Prostate gland (tissue), 2 donors: ENCODE results near the gene SMYD1. TPM values are rescaled to one million over a fixed set of nuclear protein-coding genes. Genes with fewer than 3 reads are reported as not detected.

Experiments
- DNase-seq: peaks from one replicate; pipeline ENCODE4 v3.0.0-alpha.2; 2019; ENCODE audit warnings: low spot score
- H3K27ac ChIP-seq, 2 donors: fragments of 200-600 bp; sonication (generic); 2 replicates each; pipeline ENCODE4 v1.5.1; 2017 to 2019
- H3K27me3 ChIP-seq: fragments of 200-600 bp; sonication (generic); replicated peaks from 2 replicates; pipeline ENCODE4 v1.5.1; 2019; ENCODE audit not compliant: insufficient read depth
- H3K36me3 ChIP-seq, 2 donors: fragments of 200-600 bp; sonication (generic); 1 replicate in 1 of 2; 2 replicates in 1 of 2; pipeline versions ENCODE4 v1.5.1 to v1.8.1; 2017 to 2019
- H3K4me1 ChIP-seq: fragments of 200-600 bp; sonication (generic); replicated peaks from 2 replicates; pipeline ENCODE4 v1.5.1; 2019
- H3K4me3 ChIP-seq, 2 donors: fragments of 200-600 bp; sonication (generic); 2 replicates each; pipeline ENCODE4 v1.5.1; 2017 to 2019
- H3K9me3 ChIP-seq: fragments of 200-600 bp; sonication (generic); 2 replicates; pipeline ENCODE4 v1.5.1; 2017
- CTCF ChIP-seq, 4 experiments: fragments of 200-600 bp in 2 of 4; fragments of 450-650 bp in 2 of 4; sonication (generic) in 2 of 4; IDR thresholded peaks; 1 replicate in 3 of 4; 2 replicates in 1 of 4; pipeline ENCODE4 v1.5.1; 2016 to 2019; ENCODE audit warnings: antibody characterized with exemption in 4 of 4, mild to moderate bottlenecking in 2 of 4, moderate library complexity in 2 of 4
- POLR2A ChIP-seq: fragments of 450-650 bp; IDR thresholded peaks from one replicate; pipeline ENCODE4 v1.6.1; 2016; ENCODE audit warnings: antibody characterized with exemption, mild to moderate bottlenecking
- POLR2AphosphoS5 ChIP-seq: sonication (generic); formaldehyde crosslinking; IDR thresholded peaks from one replicate; pipeline ENCODE4 v1.6.1; 2017; ENCODE audit warnings: antibody characterized with exemption
- WGBS: methylation state at CpG from one replicate; pipeline ENCODE4 v1.1.5; 2018; 5-methylcytosine and 5-hydroxymethylcytosine counted together
- intact Hi-C: fragments of 100-400 bp; cut with DNase I; formaldehyde crosslinking; loops from one replicate; pipeline ENCODE4 v1.14.2; 2022
- total RNA-seq, 2 donors: library from RNA; depleted of rRNA; stranded (reverse); fragments of >200 nt; gene quantifications; one replicate each; pipeline ENCODE4 v1.1.0, GENCODE V29; 2016

SMYD1 gene
- total RNA-seq, 2 donors from 2014 or later, result 2.4 to 3.7 TPM

DNA sequence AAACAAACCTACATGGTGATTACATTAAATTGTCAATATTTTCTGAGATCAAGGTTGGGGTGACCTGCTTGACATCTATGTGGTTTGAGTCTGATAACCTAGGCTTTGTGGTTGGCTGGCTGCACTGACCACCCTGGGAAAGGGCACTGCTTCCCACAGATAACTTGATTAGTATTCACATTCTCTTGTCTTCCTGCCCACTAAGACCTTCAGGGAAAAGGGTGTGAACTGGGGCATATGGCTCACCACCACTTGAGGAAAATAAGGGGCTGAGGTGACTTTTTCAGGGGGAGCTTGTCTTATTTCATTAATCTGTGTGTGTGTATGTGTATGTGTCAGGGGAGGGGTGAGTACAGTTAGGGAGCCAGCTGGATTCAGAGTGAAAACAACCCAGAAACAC is 1.5 kb downstream of the SMYD1 start:
- no peak for DNase-seq
- Histone ChIP-seq H3K9me3 (no peaks in the 10 kb centered on the region), H3K4me3 (no peak overlapping the region), H3K4me1 (no peaks in the 10 kb centered on the region), H3K27me3 (no peaks in the 10 kb centered on the region), H3K27ac (no peak overlapping the region), H3K36me3 (no peaks in the 10 kb centered on the region)
- intact Hi-C loops, result no loop called here
- TF ChIP-seq POLR2AphosphoS5, result no peak
- no peak for TF ChIP-seq POLR2A
- no peak for TF ChIP-seq CTCF (IDR thresholded peaks at IDR 0.05)

- H3K4me3 ChIP-seq, result no peak overlapping the region
- intact Hi-C loops, result no loop called here
- no peaks in the 10 kb centered on the region for H3K4me1 ChIP-seq
- DNase-seq, result no peak
- no peak overlapping the region for H3K27ac ChIP-seq
- H3K36me3 ChIP-seq, result no peaks in the 10 kb centered on the region
- no peaks in the 10 kb centered on the region for H3K9me3 ChIP-seq
- no peaks in the 10 kb centered on the region for H3K27me3 ChIP-seq
- TF ChIP-seq CTCF (IDR thresholded peaks at IDR 0.05) (no peak), POLR2A (no peak), POLR2AphosphoS5 (no peak)
- WGBS, result 44% methylated on average over 1 of the region's 1 CpG
Observed at GRCh38 chr2:88070055-88070454, 2.4 kb downstream of the SMYD1 start.

DNA sequence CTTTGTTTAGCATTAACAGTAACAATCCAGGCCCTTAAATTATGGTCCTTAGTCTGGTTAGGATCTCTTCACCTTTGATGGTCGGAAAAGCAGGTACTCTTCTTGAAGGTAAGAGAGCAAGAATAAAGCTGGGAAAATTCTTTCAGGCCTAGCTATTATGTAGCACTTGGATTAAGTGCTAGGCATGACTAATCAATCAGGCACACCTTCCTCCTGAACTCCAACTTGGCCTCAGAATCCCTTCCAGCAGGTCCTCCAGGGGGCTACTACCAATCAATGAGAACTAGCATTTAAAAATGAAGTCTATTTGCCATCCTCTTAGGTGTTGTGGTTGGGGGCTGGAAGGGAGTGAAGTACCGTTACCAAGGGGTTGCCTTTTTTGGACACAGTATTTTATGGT is 3.7 kb downstream of the SMYD1 start:
- no peaks in the 10 kb centered on the region for H3K4me1 ChIP-seq
- intact Hi-C loops, result no loop called here
- DNase-seq, result no peak
- H3K36me3 ChIP-seq, result no peaks in the 10 kb centered on the region
- H3K27ac ChIP-seq, result no peak overlapping the region
- WGBS, result 97% methylated on average over 2 of the region's 2 CpGs
- H3K4me3 ChIP-seq, result no peak overlapping the region
- no peak for TF ChIP-seq POLR2AphosphoS5
- no peak for TF ChIP-seq CTCF (IDR thresholded peaks at IDR 0.05)
- TF ChIP-seq POLR2A, result no peak
- H3K27me3 ChIP-seq, result no peaks in the 10 kb centered on the region
- H3K9me3 ChIP-seq, result no peaks in the 10 kb centered on the region

DNA sequence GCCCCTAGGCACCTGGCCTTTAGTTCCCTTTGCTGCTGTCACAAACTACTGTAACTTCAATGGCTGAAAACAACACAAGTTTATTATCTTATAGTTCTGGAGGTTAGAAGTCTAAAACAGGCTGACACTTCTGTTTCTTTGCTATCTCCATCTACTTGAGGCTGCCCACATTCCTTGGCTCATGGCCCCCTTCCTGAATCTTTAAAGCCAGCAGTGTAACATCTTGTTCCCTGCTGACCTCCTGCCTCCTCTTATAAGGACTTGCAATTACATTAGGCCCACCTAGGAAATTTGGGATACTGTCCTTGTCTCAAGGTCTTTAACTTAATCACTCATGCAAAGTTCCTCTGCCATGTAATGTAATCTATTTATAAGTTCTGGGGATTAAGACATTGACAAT is 6.5 kb downstream of the SMYD1 start:
- TF ChIP-seq POLR2AphosphoS5, result no peak
- TF ChIP-seq POLR2A, result no peak
- intact Hi-C loops, result no loop called here
- no peak overlapping the region for H3K4me3 ChIP-seq
- no peaks in the 10 kb centered on the region for H3K4me1 ChIP-seq
- no peaks in the 10 kb centered on the region for H3K9me3 ChIP-seq
- DNase-seq, result no peak
- no peak overlapping the region for H3K27ac ChIP-seq
- no peaks in the 10 kb centered on the region for H3K36me3 ChIP-seq
- no peaks in the 10 kb centered on the region for H3K27me3 ChIP-seq

GRCh38 chr2:88074854-88075292 is 7.2 kb downstream of the SMYD1 start:
- TF ChIP-seq POLR2A (no peak), CTCF (IDR thresholded peaks at IDR 0.05) (no peak), POLR2AphosphoS5 (no peak)
- no peaks in the 10 kb centered on the region for H3K9me3 ChIP-seq
- intact Hi-C loops, result no loop called here
- no peaks in the 10 kb centered on the region for H3K4me1 ChIP-seq
- H3K27ac ChIP-seq, result no peak overlapping the region
- 26% methylated on average over 4 of the region's 4 CpGs for WGBS
- no peaks in the 10 kb centered on the region for H3K36me3 ChIP-seq
- DNase-seq, result no peak
- no peaks in the 10 kb centered on the region for H3K27me3 ChIP-seq
- no peak overlapping the region for H3K4me3 ChIP-seq
